ENCODE results near the gene RAB23. TPM values are rescaled to one million over a fixed set of nuclear protein-coding genes. Genes with fewer than 3 reads are reported as not detected.

The RAB23 gene
- total RNA-seq = 24.7 and 31.6 TPM in 2 replicates

GRCh38 chr6:57221936-57222742 lies at the start of gene RAB23:
Gene RAB23 (minus strand): TSS chr6:57222307. CDS start chr6:57210380, 11,927 bp downstream.

GRCh38 chr6:57172136-57173055 lies 49.7 kb downstream of the RAB23 start, which contains the start of gene BAG2:
Gene BAG2 (plus strand): TSS chr6:57172326. CDS start chr6:57172698, 372 bp downstream.

Other genes starting within 250 kb of the RAB23 start
- 11.4 and 16.5 TPM in 2 replicates for gene KIAA1586, start 175.6 kb downstream of the RAB23 start, total RNA-seq
- gene ZNF451, start 132.1 kb downstream of the RAB23 start, total RNA-seq = 54.1 and 55.0 TPM in 2 replicates
- 7.4 and 12.3 TPM in 2 replicates for gene BAG2, start 50.0 kb downstream of the RAB23 start, total RNA-seq
- gene PRIM2, start 95.3 kb upstream of the RAB23 start, total RNA-seq = 16.1 and 28.4 TPM in 2 replicates